ENCODE data around the gene TMBIM6.
"Not testable (repeated sequence)": the region's sequence is repeated elsewhere in the genome, so short reads cannot be mapped to it uniquely, and the experiment has no call there.

Gene TMBIM6

DNA sequence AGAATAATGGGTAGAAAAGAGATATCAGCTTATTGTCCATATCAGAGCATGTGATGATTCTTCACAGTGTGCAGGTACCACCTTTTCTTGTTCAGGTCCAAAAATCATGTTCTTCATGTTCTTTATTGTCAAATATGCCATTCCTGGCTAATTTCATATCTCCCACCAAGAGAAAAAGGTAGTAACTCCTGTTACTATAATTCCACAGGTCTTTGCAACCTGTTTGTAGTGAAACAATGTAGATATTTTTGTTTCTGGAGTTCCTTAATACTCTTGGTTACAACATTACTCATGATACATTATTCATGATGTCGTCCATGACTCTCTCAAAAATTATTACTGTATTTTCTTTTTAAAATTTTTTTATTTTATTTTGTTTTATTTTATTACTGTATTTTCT is 11.3 kb upstream of the TMBIM6 start:
- no peak for DNase-seq (ENCODE audit: low read depth)

DNA sequence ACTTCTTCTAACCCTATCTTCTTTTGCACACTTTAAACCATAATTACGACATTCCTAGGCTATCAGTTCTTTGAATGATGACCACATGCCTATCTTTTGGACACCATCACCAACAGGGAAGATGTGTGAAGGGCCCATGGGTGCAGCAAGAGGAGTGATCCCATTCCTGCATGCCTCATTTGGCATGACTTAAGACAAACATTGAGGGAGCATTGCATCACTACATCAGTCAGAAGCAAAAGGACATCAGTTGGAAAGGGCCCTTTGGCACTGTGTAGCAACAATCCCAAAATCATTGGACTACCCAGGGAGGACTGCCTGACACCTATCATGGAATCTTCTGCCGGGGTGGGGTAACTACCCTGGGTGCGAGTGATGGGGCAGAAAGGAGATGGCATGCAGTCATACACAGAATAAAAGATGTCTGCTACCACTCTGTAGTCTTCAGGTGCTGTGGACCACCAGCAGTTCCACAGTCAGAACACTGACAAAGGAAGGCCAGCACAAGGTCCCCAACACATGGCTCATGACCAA is 10.7 kb upstream of the TMBIM6 start:
- no peak for DNase-seq (ENCODE audit: low read depth)

DNA sequence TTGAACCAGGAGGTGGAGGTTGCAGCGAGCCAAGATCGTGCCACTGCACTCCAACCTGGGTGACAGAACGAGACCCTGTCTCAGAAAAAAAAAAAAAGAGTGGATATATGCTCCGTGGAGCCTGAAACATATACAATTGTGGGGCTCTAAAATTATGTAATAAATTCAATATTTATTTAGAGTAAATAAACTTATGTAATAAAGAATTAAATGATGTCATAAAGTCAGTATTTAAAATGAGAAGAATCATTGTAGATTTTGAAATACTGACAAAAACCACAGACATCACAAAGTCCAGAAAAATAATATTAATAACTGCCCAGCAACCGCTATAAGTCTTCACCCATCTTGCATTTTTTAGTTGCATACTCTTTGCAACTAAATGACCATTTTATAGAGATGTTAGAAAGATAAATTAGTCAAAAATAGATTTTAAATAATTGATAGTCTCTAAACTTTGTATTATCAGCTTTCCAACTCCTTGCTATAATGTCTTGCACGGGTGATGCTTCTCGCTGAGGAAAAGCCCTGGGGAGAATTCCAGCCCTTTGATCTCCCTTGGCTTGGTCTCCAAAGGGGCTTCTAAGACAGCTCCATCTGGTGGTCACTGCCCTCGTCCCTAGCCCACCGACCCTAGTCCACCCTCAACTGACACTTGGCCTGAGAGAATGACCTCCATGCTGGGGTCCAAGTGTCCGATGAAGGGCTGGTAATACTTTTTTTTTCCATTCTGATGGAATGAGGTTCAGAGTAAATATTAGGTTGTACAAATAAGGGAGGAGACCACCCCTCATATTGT is 7.9 kb upstream of the TMBIM6 start:
- DNase-seq (ENCODE audit: low read depth), result no peak

DNA sequence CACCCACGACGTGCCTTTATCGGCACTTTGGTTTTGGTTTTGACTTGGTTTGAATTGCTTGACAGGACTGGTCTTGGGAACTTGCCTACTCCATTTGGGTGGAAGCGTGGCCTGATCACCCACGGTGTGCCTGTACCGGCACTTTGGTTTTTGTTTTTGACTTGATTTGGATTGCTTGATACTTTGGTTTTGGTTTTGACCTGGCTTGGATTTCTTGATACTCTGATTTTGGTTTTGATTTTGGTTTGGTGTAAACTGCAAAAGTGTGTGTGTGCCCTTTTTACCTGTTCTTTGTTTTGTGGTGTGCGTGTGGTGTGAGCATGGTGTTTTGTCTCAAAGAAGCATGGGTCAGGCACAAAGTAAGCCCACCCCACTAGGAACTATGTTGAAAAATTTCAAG is 6.5 kb upstream of the TMBIM6 start:
- not testable (repeated sequence) for DNase-seq (ENCODE audit: low read depth)

- DNase-seq (ENCODE audit: low read depth), result not testable (repeated sequence)
Observed at GRCh38 chr12:49738721-49739120, 2.6 kb upstream of the TMBIM6 start.

DNA sequence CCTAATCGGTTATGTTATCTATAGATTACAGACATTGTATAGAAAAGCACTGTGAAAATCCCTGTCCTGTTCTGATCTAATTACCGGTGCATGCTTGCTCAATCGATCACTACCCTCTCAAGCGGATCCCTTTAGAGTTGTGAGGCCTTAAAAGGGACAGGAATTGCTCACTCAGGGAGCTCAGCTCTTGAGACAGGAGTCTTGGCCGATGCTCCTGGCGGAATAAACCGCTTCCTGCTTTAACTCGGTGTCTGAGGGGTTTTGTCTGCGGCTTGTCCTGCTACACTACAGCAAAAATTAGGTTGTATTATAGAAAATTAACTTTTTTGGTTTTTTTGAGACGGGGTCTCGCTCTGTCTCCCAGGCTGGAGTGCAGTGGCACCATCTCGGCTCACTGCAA is 1.1 kb upstream of the TMBIM6 start:
- not testable (repeated sequence) for DNase-seq (ENCODE audit: low read depth)

- DNase-seq (ENCODE audit: low read depth), result peak; percentile 50
Observed at GRCh38 chr12:49741882-49742620, 694 bp downstream of the TMBIM6 start.

DNA sequence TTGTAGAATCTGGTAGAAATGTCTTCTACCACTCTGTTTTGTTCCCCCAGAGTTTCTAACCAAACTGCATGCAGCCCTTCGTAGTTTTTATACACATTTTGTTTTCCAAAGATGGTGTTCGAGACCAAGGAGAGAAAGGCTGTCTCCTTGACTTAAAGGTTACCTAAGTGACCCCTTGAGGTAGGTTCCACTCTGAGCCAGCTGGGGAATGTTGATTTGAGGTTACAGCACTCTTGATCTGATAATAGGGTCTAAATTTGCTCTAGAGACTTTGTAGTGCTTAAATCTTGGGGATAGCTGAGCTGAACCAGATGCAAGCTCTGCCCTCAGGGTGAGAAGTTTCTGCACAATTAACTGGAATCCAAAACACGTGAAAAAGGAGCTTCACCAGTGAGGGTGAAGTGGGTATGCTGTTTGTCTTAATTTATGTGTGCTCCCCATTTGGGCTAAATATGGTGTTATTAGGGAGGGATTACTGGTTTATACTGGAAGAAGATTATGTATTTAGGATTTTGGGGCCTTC is 3.1 kb downstream of the TMBIM6 start:
- no peak for DNase-seq (ENCODE audit: low read depth)

DNA sequence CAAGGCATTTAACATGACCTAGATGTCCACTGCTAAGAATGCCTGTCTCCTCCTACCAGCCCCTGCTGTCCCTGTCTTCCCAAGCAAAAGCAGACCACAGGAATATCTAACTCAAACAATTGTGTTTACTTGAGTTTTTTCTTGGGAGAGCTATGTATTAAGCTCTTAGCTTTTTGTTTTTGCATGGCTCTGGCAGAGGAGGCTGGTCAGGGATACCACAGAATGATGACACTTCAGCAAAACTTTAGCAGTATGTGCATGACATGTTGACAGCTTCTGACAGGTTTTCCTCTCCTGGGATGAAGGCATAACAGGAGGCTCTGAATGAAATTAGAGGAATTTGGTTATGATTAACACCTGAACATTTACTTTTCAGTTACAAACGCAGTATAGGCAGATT is 6.9 kb downstream of the TMBIM6 start:
- DNase-seq (ENCODE audit: low read depth), result no peak

GRCh38 chr12:49748800-49749199 is 7.4 kb downstream of the TMBIM6 start:
- DNase-seq (ENCODE audit: low read depth), result no peak

- DNase-seq (ENCODE audit: low read depth), result peak; percentile 31
Observed at GRCh38 chr12:49750027-49750995, 9.0 kb downstream of the TMBIM6 start.

DNA sequence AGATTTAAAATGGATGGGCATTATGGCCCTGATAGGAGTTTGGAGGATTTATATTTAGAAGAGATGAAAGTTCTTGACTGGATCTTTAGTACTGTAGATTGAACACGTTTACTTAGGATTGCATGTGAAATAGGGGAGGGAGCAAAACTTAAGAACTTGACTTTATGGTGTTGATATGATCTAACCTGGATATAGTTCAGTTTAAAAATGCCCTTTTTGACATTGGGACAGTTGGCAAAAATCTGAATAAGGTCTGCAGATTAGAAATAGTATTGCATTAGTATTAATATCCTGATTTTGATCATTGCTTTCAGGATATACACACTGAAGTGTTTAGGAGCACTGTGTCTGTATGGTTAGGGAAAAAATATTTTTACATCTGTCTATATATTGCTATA is 9.6 kb downstream of the TMBIM6 start:
- DNase-seq (ENCODE audit: low read depth), result no peak

DNA sequence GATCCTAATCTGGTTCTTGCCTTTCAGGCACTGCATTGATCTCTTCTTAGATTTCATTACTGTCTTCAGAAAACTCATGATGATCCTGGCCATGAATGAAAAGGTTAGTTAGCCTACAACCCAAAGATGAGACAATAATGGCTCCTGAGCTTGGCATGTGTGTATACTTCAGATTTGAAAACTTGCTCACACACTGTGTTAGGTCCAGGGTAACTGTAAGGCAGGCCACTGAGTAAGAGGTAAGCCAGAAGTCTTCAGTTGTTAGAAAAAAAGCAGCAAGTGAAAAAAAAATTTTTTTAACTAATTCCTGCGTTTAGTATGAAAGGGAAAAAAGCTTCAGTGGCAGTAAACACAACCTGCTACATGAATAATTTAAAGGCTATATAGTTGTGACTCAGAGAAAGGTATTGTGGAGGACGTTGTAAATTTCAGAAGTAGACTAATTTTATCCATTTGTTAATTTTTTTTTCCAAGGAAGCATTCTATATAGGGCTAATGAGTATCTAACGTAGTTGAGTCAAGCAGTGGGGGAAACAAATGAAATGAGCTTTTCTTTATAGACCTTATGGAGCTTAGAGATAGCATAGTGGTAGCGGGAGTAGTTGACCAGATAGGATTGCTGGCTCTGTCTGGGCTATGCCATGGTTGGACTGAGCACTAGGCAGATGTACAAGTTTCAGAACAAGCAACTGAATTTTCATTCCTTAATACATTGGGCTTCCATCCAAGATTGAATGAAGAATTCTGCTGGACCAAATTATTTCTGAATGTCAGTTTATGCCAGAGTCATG is 20.5 kb downstream of the TMBIM6 start:
- no peak for DNase-seq (ENCODE audit: low read depth)

GRCh38 chr12:49762468-49762847 is 21.1 kb downstream of the TMBIM6 start:
- DNase-seq (ENCODE audit: low read depth), result no peak

GRCh38 chr12:49763006-49763591 is 21.7 kb downstream of the TMBIM6 start:
- no peak for DNase-seq (ENCODE audit: low read depth)

DNA sequence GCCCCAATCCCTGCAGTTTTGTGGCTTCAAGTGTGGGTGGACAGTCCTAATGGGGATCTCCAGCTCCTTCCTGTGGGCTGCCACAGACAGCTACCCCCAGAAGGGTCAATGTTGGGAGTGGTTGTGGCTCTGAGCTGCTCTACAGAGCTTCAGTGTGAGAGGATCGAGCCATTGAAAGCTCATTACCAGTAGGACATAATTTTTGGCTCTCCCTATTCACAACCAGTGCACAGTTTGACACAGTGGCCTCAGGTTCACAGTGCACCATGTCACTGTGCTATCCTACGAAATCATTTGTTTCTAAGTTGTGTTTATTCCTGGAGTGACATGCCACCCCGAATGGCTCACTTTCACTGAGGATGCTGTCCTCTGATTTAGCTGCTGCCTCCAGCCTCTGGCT is 22.8 kb downstream of the TMBIM6 start:
- DNase-seq (ENCODE audit: low read depth), result no peak

DNA sequence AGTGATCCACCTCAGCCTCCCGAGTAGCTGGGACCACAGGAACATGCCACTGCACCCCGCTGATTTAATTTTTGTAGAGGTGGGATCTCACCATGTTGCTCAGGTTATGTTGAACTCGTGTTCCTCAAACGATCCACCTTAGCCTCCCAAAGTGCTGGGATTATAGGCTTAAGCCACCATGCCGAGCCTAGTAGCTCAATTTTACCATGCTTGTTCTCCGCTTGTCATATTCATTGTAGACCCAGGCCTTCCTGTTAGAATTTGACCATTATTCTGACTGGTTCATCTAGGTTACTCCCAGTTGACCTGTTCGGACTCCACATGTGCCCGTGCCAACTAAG is 24.7 kb downstream of the TMBIM6 start:
- DNase-seq (ENCODE audit: low read depth), result no peak

GRCh38 chr12:49767333-49767732 is 26.0 kb downstream of the TMBIM6 start:
- no peak for DNase-seq (ENCODE audit: low read depth)

DNA sequence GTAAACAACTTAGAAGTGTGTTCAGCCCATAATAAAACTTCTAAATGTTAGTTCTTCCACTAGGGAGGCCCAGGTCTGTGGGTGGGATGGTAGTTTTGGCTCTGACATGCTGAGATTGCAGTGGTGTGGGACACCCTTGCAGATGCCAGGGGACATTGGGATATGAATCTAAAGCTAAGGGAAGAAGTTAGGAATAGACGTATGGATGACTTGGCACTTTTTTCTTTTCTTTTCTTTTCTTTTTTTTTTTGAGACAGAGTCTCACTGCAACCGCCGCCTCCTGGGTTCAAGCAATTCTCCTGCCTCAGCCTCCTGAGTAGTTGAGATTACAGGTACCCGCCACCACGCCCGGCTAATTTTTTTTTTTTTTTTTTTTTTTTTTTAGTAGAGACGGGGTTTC is 31.7 kb downstream of the TMBIM6 start:
- DNase-seq (ENCODE audit: low read depth), result not testable (repeated sequence)

DNA sequence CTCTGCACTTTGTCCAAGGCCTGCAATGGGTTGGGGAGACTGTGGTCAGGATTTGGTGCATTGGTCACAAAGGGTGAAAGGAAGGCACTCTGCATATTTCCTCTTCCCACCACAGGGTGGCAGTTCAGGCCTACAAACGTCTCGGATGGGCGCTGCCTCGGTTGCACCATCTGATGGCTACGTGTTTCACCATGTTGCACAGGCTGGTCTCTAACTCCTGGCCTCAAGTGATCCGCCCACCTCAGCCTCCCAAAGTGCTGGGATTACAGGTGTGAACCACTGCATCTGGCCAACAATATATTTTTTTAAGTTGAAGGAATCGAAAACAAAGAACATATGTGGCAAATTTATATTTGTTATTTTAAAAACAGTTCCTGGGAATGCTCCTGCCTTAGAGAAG is 35.1 kb downstream of the TMBIM6 start:
- peak; percentile 17 for DNase-seq (ENCODE audit: low read depth)

- no peak for DNase-seq (ENCODE audit: low read depth)
Observed at GRCh38 chr12:49776858-49777257, 35.5 kb downstream of the TMBIM6 start.
